Mesenchymal stem cell (in vitro differentiated cells and primary cell): ENCODE results near the gene PYGB.
"Not testable (repeated sequence)": the region's sequence is repeated elsewhere in the genome, so short reads cannot be mapped to it uniquely, and the experiment has no call there.

ENCODE experiments used
- DNase-seq: peaks from one replicate; pipeline ENCODE4 v3.0.0-alpha.2; 2013
- H2AFZ ChIP-seq: one replicate; pipeline ENCODE4 v1.6.1; 2013; ENCODE audit warnings: low read depth, mild to moderate bottlenecking, control low read depth, inconsistent platforms, low read length, moderate library complexity
- H2AK5ac ChIP-seq: 2 replicates; pipeline ENCODE4 v1.6.1; 2013; ENCODE audit warnings: low read length, moderate library complexity, mild to moderate bottlenecking, inconsistent platforms; ENCODE audit not compliant: severe bottlenecking
- H2BK120ac ChIP-seq: one replicate; pipeline ENCODE4 v1.6.1; 2013; ENCODE audit warnings: low read depth, mild to moderate bottlenecking, inconsistent platforms, low read length, moderate library complexity
- H2BK12ac ChIP-seq, 2 experiments: one replicate each; pipeline ENCODE4 v1.6.1; 2013; ENCODE audit warnings: inconsistent platforms in 2 of 2, low read length in 2 of 2, mild to moderate bottlenecking in 2 of 2, moderate library complexity in 2 of 2, control low read depth in 1 of 2
- H2BK15ac ChIP-seq: one replicate; pipeline ENCODE4 v1.6.1; 2013; ENCODE audit warnings: mild to moderate bottlenecking, low read depth, inconsistent platforms; ENCODE audit not compliant: poor library complexity, severe bottlenecking
- H2BK5ac ChIP-seq: 2 replicates; pipeline ENCODE4 v1.6.1; 2013; ENCODE audit warnings: low read depth, mild to moderate bottlenecking, low read length, control low read depth, inconsistent platforms; ENCODE audit not compliant: poor library complexity, severe bottlenecking
- H3K14ac ChIP-seq, 2 experiments: one replicate each; pipeline ENCODE4 v1.6.1; 2013; ENCODE audit warnings: inconsistent platforms in 2 of 2, low read length in 2 of 2, control low read depth in 1 of 2, mild to moderate bottlenecking in 1 of 2, moderate library complexity in 1 of 2
- H3K18ac ChIP-seq, 2 experiments: one replicate each; pipeline ENCODE4 v1.6.1; 2013; ENCODE audit warnings: inconsistent platforms in 2 of 2, low read length in 2 of 2, control low read depth in 1 of 2, low read depth in 1 of 2, mild to moderate bottlenecking in 1 of 2
- H3K23ac ChIP-seq, 2 experiments: one replicate each; pipeline ENCODE4 v1.6.1; 2013; ENCODE audit warnings: inconsistent platforms in 2 of 2, low read length in 2 of 2, mild to moderate bottlenecking in 2 of 2, moderate library complexity in 2 of 2, control low read depth in 1 of 2
- H3K27ac ChIP-seq: 2 replicates; pipeline ENCODE4 v1.5.1; 2013; ENCODE audit warnings: mild to moderate bottlenecking, moderate library complexity, low read length, control low read depth, inconsistent platforms; ENCODE audit not compliant: poor library complexity, severe bottlenecking
- H3K27me3 ChIP-seq, 2 experiments: 2 replicates each; pipeline versions ENCODE4 v1.6.1 to v1.7.0; 2013; ENCODE audit warnings: low read length in 2 of 2, mild to moderate bottlenecking in 2 of 2, moderate library complexity in 2 of 2, control low read depth in 1 of 2, inconsistent platforms in 1 of 2; ENCODE audit not compliant: control insufficient read depth in 1 of 2, insufficient read depth in 1 of 2
- H3K36me3 ChIP-seq, 2 experiments: 2 replicates each; pipeline versions ENCODE4 v1.6.1 to v1.7.0; 2013; ENCODE audit warnings: low read length in 2 of 2, control low read depth in 1 of 2, inconsistent platforms in 1 of 2, low read depth in 1 of 2, mild to moderate bottlenecking in 1 of 2; ENCODE audit not compliant: insufficient read depth in 2 of 2, control insufficient read depth in 1 of 2
- H3K4ac ChIP-seq, 2 experiments: one replicate each; pipeline ENCODE4 v1.6.1; 2013; ENCODE audit warnings: inconsistent platforms in 2 of 2, low read length in 2 of 2, mild to moderate bottlenecking in 2 of 2, moderate library complexity in 2 of 2, control low read depth in 1 of 2, low read depth in 1 of 2
- H3K4me1 ChIP-seq: 2 replicates; pipeline ENCODE4 v1.6.1; 2013; ENCODE audit warnings: low read depth, low read length, control low read depth; ENCODE audit not compliant: control insufficient read depth, insufficient read depth
- H3K4me2 ChIP-seq: 2 replicates; pipeline ENCODE4 v1.6.1; 2013; ENCODE audit warnings: low read length, mild to moderate bottlenecking, inconsistent platforms; ENCODE audit not compliant: poor library complexity, severe bottlenecking
- H3K4me3 ChIP-seq, 2 experiments: 2 replicates each; pipeline versions ENCODE4 v1.5.1 to v1.7.0; 2013; ENCODE audit warnings: low read length in 2 of 2, mild to moderate bottlenecking in 2 of 2, control low read depth in 1 of 2, low read depth in 1 of 2; ENCODE audit not compliant: insufficient read depth in 1 of 2
- H3K79me1 ChIP-seq: replicated peaks from 2 replicates; pipeline ENCODE4 v1.6.1; 2013; ENCODE audit warnings: mild to moderate bottlenecking, control low read depth, low read length, inconsistent platforms; ENCODE audit not compliant: poor library complexity, severe bottlenecking
- H3K9ac ChIP-seq: 2 replicates; pipeline ENCODE4 v1.7.0; 2013; ENCODE audit warnings: mild to moderate bottlenecking, low read length, moderate library complexity
- H3K9me3 ChIP-seq: 2 replicates; pipeline ENCODE4 v1.7.0; 2013; ENCODE audit warnings: mild to moderate bottlenecking, low read length; ENCODE audit not compliant: control insufficient read depth
- H4K8ac ChIP-seq: one replicate; pipeline ENCODE4 v1.6.1; 2013; ENCODE audit warnings: inconsistent platforms, mild to moderate bottlenecking, low read length, moderate library complexity
- H4K91ac ChIP-seq: one replicate; pipeline ENCODE4 v1.6.1; 2013; ENCODE audit warnings: mild to moderate bottlenecking, low read length, inconsistent platforms
- WGBS: methylation state at CpG from one replicate; pipeline ENCODE4 v1.1.7; 2013; ENCODE audit warnings: mixed read lengths; 5-methylcytosine and 5-hydroxymethylcytosine counted together

The PYGB gene

DNA sequence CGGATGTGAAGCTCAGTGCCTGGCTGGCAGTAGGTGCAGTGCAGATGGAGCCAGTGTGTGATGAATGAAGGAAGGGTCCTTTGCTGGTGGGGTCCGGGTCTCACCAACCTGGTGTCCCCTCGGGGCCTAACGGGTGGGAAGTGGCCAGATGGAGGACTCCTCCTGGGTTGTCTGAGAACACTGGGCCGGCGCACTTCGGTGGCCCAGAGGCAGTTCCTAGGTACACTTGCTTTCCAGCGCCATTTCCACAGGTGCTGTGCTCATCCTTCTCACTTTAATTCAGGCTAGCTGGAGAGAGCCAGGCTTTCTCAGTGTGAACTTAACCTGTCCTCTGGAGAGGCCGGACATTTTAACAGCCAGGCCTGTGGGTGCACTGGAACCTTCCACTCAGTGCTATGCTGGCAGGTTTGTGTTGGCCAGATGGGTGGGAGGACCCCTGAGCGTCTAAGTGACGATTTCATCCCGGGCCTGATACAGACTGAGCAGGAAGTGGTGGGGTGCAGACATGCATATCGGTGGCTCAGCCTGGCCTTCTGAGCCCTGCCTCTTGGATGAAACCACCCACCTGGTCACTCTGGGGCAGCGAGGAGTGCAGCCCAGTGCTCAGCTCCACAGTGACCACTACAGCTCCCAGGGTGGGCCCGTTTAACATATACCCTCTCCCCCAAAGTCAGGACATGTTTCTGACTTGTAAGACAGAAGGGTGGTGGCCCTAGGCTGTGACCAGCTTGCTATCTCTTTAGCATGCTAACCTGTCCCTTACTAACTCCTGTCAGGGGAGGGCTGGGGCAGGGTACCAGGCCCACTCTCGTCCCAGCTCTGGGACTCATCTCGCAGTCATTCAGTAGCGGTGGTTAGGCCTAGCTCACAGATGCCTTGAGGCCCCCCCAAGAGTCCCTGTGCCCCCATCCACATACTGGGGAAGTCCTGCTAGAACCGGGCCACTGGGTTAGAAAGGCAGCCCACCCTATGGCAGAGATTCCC, 8.2 kb upstream of the PYGB start:
- peaks cover 4% of the 10 kb centered on the region for H3K79me1 ChIP-seq
- peak overlapping the region; percentile 96 for H2AK5ac ChIP-seq
- H3K36me3 ChIP-seq = no peaks in the 10 kb centered on the region
- no peak overlapping the region for H2BK120ac ChIP-seq
- H3K4ac ChIP-seq = peak overlapping the region in 1 of 2 experiments; percentile 56
- peak overlapping the region; percentile 80 for H4K91ac ChIP-seq
- peak overlapping the region in 1 of 2 experiments; percentile 98 for H2BK12ac ChIP-seq
- H3K27me3 ChIP-seq = no peaks in the 10 kb centered on the region
- no peak for DNase-seq
- H3K9ac ChIP-seq = no peak overlapping the region
- peak overlapping the region; percentile 35 for H4K8ac ChIP-seq
- H2AFZ ChIP-seq = no peak overlapping the region
- peak overlapping the region; percentile 59 for H2BK5ac ChIP-seq
- 93% methylated on average over 17 of the region's 19 CpGs for WGBS
- peak overlapping the region; percentile 34 to 59 for H3K18ac ChIP-seq
- H3K27ac ChIP-seq = peak overlapping the region; percentile 24
- peak overlapping the region in 1 of 2 experiments; percentile 63 for H3K23ac ChIP-seq
- no peak overlapping the region for H3K4me3 ChIP-seq
- peak overlapping the region in 1 of 2 experiments; percentile 83 for H3K14ac ChIP-seq
- no peak overlapping the region for H2BK15ac ChIP-seq
- no peak overlapping the region for H3K4me2 ChIP-seq
- no peaks in the 10 kb centered on the region for H3K9me3 ChIP-seq
- H3K4me1 ChIP-seq = peaks cover 40% of the 10 kb centered on the region

GRCh38 chr20:25240851-25241658, 6.8 kb upstream of the PYGB start:
- H3K4ac ChIP-seq, H3K18ac ChIP-seq, DNase-seq, H4K91ac ChIP-seq, H2BK12ac ChIP-seq, H3K79me1 ChIP-seq, H2BK5ac ChIP-seq, H3K27me3 ChIP-seq, H3K4me3 ChIP-seq, H3K23ac ChIP-seq, H2BK120ac ChIP-seq, H3K14ac ChIP-seq, H2BK15ac ChIP-seq, H3K36me3 ChIP-seq, H3K27ac ChIP-seq, H2AFZ ChIP-seq, H3K4me2 ChIP-seq, H3K9ac ChIP-seq, H3K9me3 ChIP-seq: not testable (repeated sequence)
- peak overlapping the region; percentile 12 for H2AK5ac ChIP-seq
- H3K4me1 ChIP-seq = peaks cover 33% of the 10 kb centered on the region
- peak overlapping the region; percentile 20 for H4K8ac ChIP-seq
- WGBS = 31% methylated on average over 6 of the region's 9 CpGs

DNA sequence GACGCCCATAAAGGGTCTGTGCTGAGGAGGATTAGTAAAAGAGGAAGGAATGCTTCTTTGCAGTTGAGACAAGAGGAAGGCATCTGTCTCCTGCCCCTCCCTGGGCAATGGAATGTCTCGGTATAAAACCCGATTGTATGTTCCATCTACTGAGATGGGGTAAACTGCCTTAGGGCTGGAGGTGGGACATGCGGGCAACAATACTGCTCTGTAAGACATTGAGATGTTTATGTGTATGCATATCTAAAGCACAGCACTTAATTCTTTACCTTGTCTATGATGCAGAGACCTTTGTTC, 6.3 kb upstream of the PYGB start:
- not testable (repeated sequence) for H4K8ac ChIP-seq, H3K18ac ChIP-seq, H3K4me2 ChIP-seq, H3K4ac ChIP-seq, DNase-seq, H3K36me3 ChIP-seq, H3K27me3 ChIP-seq, H3K4me3 ChIP-seq, H2AK5ac ChIP-seq, H2BK120ac ChIP-seq, H3K79me1 ChIP-seq, H3K9me3 ChIP-seq, H2BK5ac ChIP-seq, H2BK15ac ChIP-seq, H3K9ac ChIP-seq, H4K91ac ChIP-seq, H2AFZ ChIP-seq, H3K14ac ChIP-seq, H3K27ac ChIP-seq, H2BK12ac ChIP-seq, H3K23ac ChIP-seq
- peaks cover 33% of the 10 kb centered on the region for H3K4me1 ChIP-seq
- WGBS = 28% methylated on average over 1 of the region's 4 CpGs

DNA sequence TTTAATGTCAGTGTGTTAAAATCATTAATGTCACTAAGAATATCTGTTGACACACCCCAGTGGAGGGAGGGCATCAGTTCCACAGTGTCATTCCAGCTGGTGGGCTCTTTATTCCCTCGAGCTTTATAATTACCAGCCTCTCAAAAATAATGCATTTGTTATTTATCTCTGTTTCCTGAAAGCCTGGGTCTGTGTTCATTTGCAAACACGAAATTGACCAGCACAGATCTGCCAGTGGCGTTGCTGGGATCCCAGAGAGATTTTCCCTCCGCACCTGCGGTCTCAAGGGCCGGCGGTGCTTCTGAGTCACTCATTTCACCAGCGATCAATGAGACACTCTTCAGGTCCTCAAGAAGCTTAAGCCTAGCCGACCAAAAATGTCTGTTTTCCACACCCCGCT, 5.7 kb upstream of the PYGB start:
- Histone ChIP-seq H3K9me3 (no peaks in the 10 kb centered on the region), H4K8ac (no peak overlapping the region), H3K79me1 (peaks cover 10% of the 10 kb centered on the region), H3K4me2 (no peak overlapping the region), H3K4ac (no peak overlapping the region), H3K23ac (no peak overlapping the region), H2BK120ac (no peak overlapping the region), H3K14ac (no peak overlapping the region), H3K36me3 (no peaks in the 10 kb centered on the region), H2BK5ac (no peak overlapping the region), H3K4me3 (no peak overlapping the region), H2BK12ac (no peak overlapping the region), H2BK15ac (no peak overlapping the region), H2AK5ac (peak overlapping the region; percentile 14), H3K27ac (no peak overlapping the region), H3K18ac (no peak overlapping the region), H3K4me1 (peaks cover 34% of the 10 kb centered on the region), H3K9ac (no peak overlapping the region), H4K91ac (no peak overlapping the region), H3K27me3 (no peaks in the 10 kb centered on the region), H2AFZ (no peak overlapping the region)
- DNase-seq = no peak
- WGBS = 85% methylated on average over 10 of the region's 10 CpGs
